ENCODE data around the gene TIMM13.
"Not testable (repeated sequence)": the region's sequence is repeated elsewhere in the genome, so short reads cannot be mapped to it uniquely, and the experiment has no call there.

The TIMM13 gene

GRCh38 chr19:2427429-2428320 lies at the start of gene TIMM13:
Gene TIMM13, minus strand, starts transcription at chr19:2427586. Its CDS starts 53 bp downstream, at chr19:2427533.
- peak; percentile 89 for DNase-seq (ENCODE audit: low read depth)

GRCh38 chr19:2476451-2477140 lies 49.2 kb upstream of the TIMM13 start:
- peak; percentile 27 for DNase-seq (ENCODE audit: low read depth)

GRCh38 chr19:2475702-2476450 lies 48.5 kb upstream of the TIMM13 start, which contains the start of gene GADD45B:
Gene GADD45B, plus strand, starts transcription at chr19:2476127. Its CDS starts 232 bp downstream, at chr19:2476359.
- peak; percentile 93 for DNase-seq (ENCODE audit: low read depth)

- peak; percentile 30 for DNase-seq (ENCODE audit: low read depth)
Measured at GRCh38 chr19:2475018-2475701, 47.8 kb upstream of the TIMM13 start.

- peak; percentile 70 for DNase-seq (ENCODE audit: low read depth)
Measured at GRCh38 chr19:2474232-2475017, 47.0 kb upstream of the TIMM13 start.

- not testable (repeated sequence) for DNase-seq (ENCODE audit: low read depth)
Measured at GRCh38 chr19:2469915-2470200, 42.5 kb upstream of the TIMM13 start.

- DNase-seq (ENCODE audit: low read depth): no peak
Measured at GRCh38 chr19:2469102-2469914, 41.9 kb upstream of the TIMM13 start.

GRCh38 chr19:2468596-2468995 lies 41.2 kb upstream of the TIMM13 start:
- DNase-seq (ENCODE audit: low read depth): no peak

GRCh38 chr19:2464389-2464788 lies 37.0 kb upstream of the TIMM13 start:
- DNase-seq (ENCODE audit: low read depth): no peak

- not testable (repeated sequence) for DNase-seq (ENCODE audit: low read depth)
Measured at GRCh38 chr19:2463694-2464093, 36.3 kb upstream of the TIMM13 start.

- no peak for DNase-seq (ENCODE audit: low read depth)
Measured at GRCh38 chr19:2462635-2463421, 35.4 kb upstream of the TIMM13 start.

- DNase-seq (ENCODE audit: low read depth): no peak
Measured at GRCh38 chr19:2461751-2462634, 34.6 kb upstream of the TIMM13 start.

- no peak for DNase-seq (ENCODE audit: low read depth)
Measured at GRCh38 chr19:2460245-2460644, 32.9 kb upstream of the TIMM13 start.

GRCh38 chr19:2458776-2459175 lies 31.4 kb upstream of the TIMM13 start:
- not testable (repeated sequence) for DNase-seq (ENCODE audit: low read depth)

GRCh38 chr19:2458054-2458453 lies 30.7 kb upstream of the TIMM13 start:
- DNase-seq (ENCODE audit: low read depth): no peak

GRCh38 chr19:2457394-2458037 lies 30.1 kb upstream of the TIMM13 start:
- no peak for DNase-seq (ENCODE audit: low read depth)

- DNase-seq (ENCODE audit: low read depth): no peak
Measured at GRCh38 chr19:2455851-2456570, 28.6 kb upstream of the TIMM13 start.
